Transverse colon (tissue), 4 donors: ENCODE data around the gene ZFHX3. TPM values are rescaled to one million over a fixed set of nuclear protein-coding genes. Genes with fewer than 3 reads are reported as not detected.

Source experiments
- DNase-seq: peaks from one replicate; pipeline ENCODE4 v3.0.0-alpha.2; 2019
- H3K27ac ChIP-seq, 4 donors: fragments of 200-600 bp; sonication (generic); 2 replicates each; pipeline ENCODE4 v1.5.1; 2016 to 2018; ENCODE audit warnings: inconsistent platforms in 4 of 4
- H3K27me3 ChIP-seq: fragments of 200-600 bp; sonication (generic); 2 replicates; pipeline ENCODE4 v1.5.1; 2017; ENCODE audit warnings: inconsistent platforms
- H3K36me3 ChIP-seq, 4 donors: fragments of 200-600 bp; sonication (generic); 2 replicates each; pipeline ENCODE4 v1.5.1; 2017 to 2019; ENCODE audit warnings: inconsistent platforms in 4 of 4
- H3K4me1 ChIP-seq, 4 donors: fragments of 200-600 bp; sonication (generic); 2 replicates each; pipeline ENCODE4 v1.5.1; 2017 to 2020; ENCODE audit warnings: inconsistent platforms in 4 of 4
- H3K4me3 ChIP-seq, 4 donors: fragments of 200-600 bp; sonication (generic); 1 replicate in 1 of 4; 2 replicates in 3 of 4; pipeline versions ENCODE4 v1.5.1 to v1.6.1; 2017 to 2019; ENCODE audit warnings: inconsistent platforms in 4 of 4
- H3K9me3 ChIP-seq, 2 donors: fragments of 200-600 bp; sonication (generic); 2 replicates each; pipeline ENCODE4 v1.5.1; 2017 to 2019; ENCODE audit warnings: inconsistent platforms in 2 of 2
- CTCF ChIP-seq, 5 experiments: fragments of 200-600 bp in 3 of 5; fragments of 450-650 bp in 2 of 5; sonication (generic) in 3 of 5; IDR thresholded peaks; 1 replicate in 2 of 5; 2 replicates in 3 of 5; pipeline ENCODE4 v1.5.1; 2016 to 2017; ENCODE audit warnings: antibody characterized with exemption in 5 of 5, inconsistent platforms in 3 of 5, mild to moderate bottlenecking in 2 of 5, moderate library complexity in 1 of 5
- EP300 ChIP-seq: sonication (generic); formaldehyde crosslinking; IDR thresholded peaks from one replicate; pipeline ENCODE4 v1.6.1; 2017; ENCODE audit warnings: antibody characterized with exemption, low read depth
- POLR2A ChIP-seq: fragments of 450-650 bp; IDR thresholded peaks from one replicate; pipeline ENCODE4 v1.6.1; 2016; ENCODE audit warnings: antibody characterized with exemption, mild to moderate bottlenecking, moderate library complexity
- POLR2AphosphoS5 ChIP-seq, 3 donors: sonication (generic); formaldehyde crosslinking; IDR thresholded peaks; one replicate each; pipeline ENCODE4 v1.6.1; 2016; ENCODE audit warnings: antibody characterized with exemption in 3 of 3
- WGBS, 2 donors: methylation state at CpG; one replicate each; pipeline ENCODE4 v1.1.5; 2018; ENCODE audit warnings: low coverage in 1 of 2; 5-methylcytosine and 5-hydroxymethylcytosine counted together
- in situ Hi-C, 4 donors: fragments of 200-750 bp; cut with MboI; loops; one replicate each; pipeline versions ENCODE4 v1.15.0 to v1.15.1; 2017; ENCODE audit warnings: low sequenced_read_pairs in 3 of 4, low pct_ligation_motif_present in 1 of 4, low pct_unique_long_range_greater_than_20kb in 1 of 4
- intact Hi-C: fragments of 100-400 bp; cut with DNase I; formaldehyde crosslinking; loops from one replicate; pipeline ENCODE4 v1.15.1; 2023; ENCODE audit warnings: low total_unique reads
- total RNA-seq, 4 donors: library from RNA; depleted of rRNA; stranded (reverse); fragments of >200 nt; gene quantifications; one replicate each; pipeline ENCODE4 v1.1.0, GENCODE V29; 2016

Gene ZFHX3
- total RNA-seq, 4 donors from 2014 or later: 12.3 to 23.7 (median 15.3) TPM

- peaks cover 9 to 17% (median 12%) of the 10 kb centered on the region in 4 donors for H3K4me1 ChIP-seq
- peaks cover 0 to 10% (median 3%) of the 10 kb centered on the region in 4 donors for H3K36me3 ChIP-seq
- intact Hi-C loops (loop anchor here (1.0 kb wide), 1 partner anchor 19 kb away; no protein-coding TSS in a partner anchor), in situ Hi-C loops (no loop called here)
- no peaks in the 10 kb centered on the region for H3K27me3 ChIP-seq
- no peak for DNase-seq
- TF ChIP-seq EP300 (no peak), CTCF (IDR thresholded peaks at IDR 0.05) (no peak), POLR2A (no peak), POLR2AphosphoS5 (IDR thresholded peaks at IDR 0.05) (no peak)
- peak overlapping the region; percentile 31 to 55 (median 42) for H3K27ac ChIP-seq
- 35 to 61% methylated on average over 9 to 26 of the region's 26 CpGs for WGBS, 2 donors
- H3K9me3 ChIP-seq: no peaks in the 10 kb centered on the region
- H3K4me3 ChIP-seq: no peak overlapping the region
Observed at GRCh38 chr16:72947379-72948237, 100.3 kb downstream of the ZFHX3 start.

DNA sequence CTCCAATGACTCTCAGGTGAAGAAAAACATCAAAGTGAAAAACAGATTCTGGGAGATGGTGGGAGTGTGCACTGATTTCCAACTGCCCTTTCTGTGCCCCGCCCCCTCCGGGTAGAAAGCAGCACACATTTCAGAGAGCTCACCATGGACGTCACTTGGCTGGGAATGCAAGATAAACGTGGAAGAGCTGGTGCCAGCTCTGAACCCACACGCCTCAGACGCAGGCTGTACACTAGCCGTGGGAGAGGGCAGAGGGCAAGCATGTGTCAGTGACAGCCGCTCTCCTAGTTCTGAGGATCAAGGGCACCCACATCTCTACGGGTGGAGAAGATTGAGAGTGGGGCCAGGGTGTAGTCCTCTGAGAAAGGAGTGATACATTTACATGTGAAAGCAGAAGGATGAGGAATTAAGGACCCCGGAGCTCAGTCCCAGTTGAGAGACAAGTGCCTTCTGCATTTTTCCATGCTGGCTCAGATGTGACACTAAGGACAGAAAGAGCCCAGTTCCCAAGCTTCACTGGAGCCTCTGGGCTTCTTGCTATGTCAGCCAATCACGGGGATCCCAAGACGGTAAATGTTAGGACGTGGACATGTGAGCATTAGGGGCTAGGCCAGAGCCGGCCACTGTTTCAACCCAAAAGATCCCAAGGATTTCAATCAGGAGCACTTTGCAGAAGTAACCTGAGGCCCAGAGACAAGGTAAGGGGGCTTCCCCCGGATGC lies 101.3 kb downstream of the ZFHX3 start:
- DNase-seq: no peak
- 69 to 76% methylated on average over 7 to 15 of the region's 15 CpGs for WGBS, 2 donors
- intact Hi-C loops: no loop called here

DNA sequence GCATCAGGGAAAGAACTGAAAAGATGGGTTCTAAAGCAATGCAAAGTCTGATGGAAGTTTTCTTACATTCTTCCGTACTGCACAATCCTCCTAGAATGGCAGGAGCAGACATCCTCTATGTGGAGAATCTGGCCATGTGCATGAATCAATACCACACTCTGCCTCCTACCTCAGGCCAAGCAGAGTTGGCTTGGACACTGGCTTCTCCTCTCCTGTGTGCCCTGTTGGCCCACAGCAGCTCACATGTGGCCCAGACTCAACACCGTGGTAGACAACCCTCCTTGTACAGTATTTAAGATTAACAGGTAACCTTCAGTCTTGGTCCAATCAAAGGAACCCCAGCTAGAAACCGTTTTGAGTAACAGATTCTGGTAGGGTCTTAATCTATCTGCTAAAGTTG lies 101.9 kb downstream of the ZFHX3 start:
- Histone ChIP-seq H3K27me3 (no peaks in the 10 kb centered on the region), H3K36me3 (peaks cover 0 to 10% (median 3%) of the 10 kb centered on the region in 4 donors), H3K27ac (peak overlapping the region in 2 of 4 donors; percentile 4 to 55), H3K9me3 (no peaks in the 10 kb centered on the region), H3K4me3 (no peak overlapping the region), H3K4me1 (peaks cover 5 to 14% (median 12%) of the 10 kb centered on the region in 4 donors)
- intact Hi-C loops: no loop called here
- 71 to 83% methylated on average over 1 to 3 of the region's 3 CpGs for WGBS, 2 donors
- in situ Hi-C loops: no loop called here
- no peak for DNase-seq
- TF ChIP-seq POLR2AphosphoS5 (IDR thresholded peaks at IDR 0.05) (no peak), POLR2A (no peak), CTCF (IDR thresholded peaks at IDR 0.05) (no peak), EP300 (no peak)

More for the DNA sequence above, 101.3 kb downstream of the ZFHX3 start:
- Histone ChIP-seq H3K9me3 (no peaks in the 10 kb centered on the region), H3K27me3 (no peaks in the 10 kb centered on the region), H3K4me3 (no peak overlapping the region), H3K4me1 (peaks cover 5 to 14% (median 12%) of the 10 kb centered on the region in 4 donors), H3K27ac (peak overlapping the region; percentile 31 to 55 (median 42)), H3K36me3 (peaks cover 0 to 10% (median 3%) of the 10 kb centered on the region in 4 donors)
- no peak for TF ChIP-seq EP300
- no peak for TF ChIP-seq POLR2A
- no peak for TF ChIP-seq CTCF (IDR thresholded peaks at IDR 0.05)
- TF ChIP-seq POLR2AphosphoS5 (IDR thresholded peaks at IDR 0.05): no peak
- in situ Hi-C loops: no loop called here

GRCh38 chr16:72945611-72946010 lies 102.3 kb downstream of the ZFHX3 start:
- Histone ChIP-seq H3K4me1 (peaks cover 5 to 14% (median 12%) of the 10 kb centered on the region in 4 donors), H3K27me3 (no peaks in the 10 kb centered on the region), H3K4me3 (no peak overlapping the region), H3K27ac (no peak overlapping the region), H3K36me3 (peaks cover 0 to 8% (median 3%) of the 10 kb centered on the region in 4 donors), H3K9me3 (no peaks in the 10 kb centered on the region)
- intact Hi-C loops: no loop called here
- no peak for DNase-seq
- no peak for TF ChIP-seq POLR2AphosphoS5 (IDR thresholded peaks at IDR 0.05)
- WGBS, 2 donors: 88 to 89% methylated on average over 7 to 8 of the region's 8 CpGs
- in situ Hi-C loops: no loop called here
